NB4 (cell line): Measurements from ENCODE around the gene LETMD1.
"Not testable (repeated sequence)": the region's sequence is repeated elsewhere in the genome, so short reads cannot be mapped to it uniquely, and the experiment has no call there.

Experiments
- DNase-seq: peaks from one replicate; pipeline ENCODE4 v3.0.0; 2010; ENCODE audit warnings: low read depth
- H3K4me3 ChIP-seq: one replicate; pipeline ENCODE4 v1.5.1; 2011; ENCODE audit warnings: mild to moderate bottlenecking, low read depth, low read length, moderate library complexity
- MYC ChIP-seq: IDR thresholded peaks from 2 replicates; pipeline ENCODE4 v1.6.1; 2011; ENCODE audit warnings: low read depth, low read length
- POLR2A ChIP-seq: IDR thresholded peaks from 2 replicates; pipeline ENCODE4 v1.6.1; 2011; ENCODE audit warnings: mild to moderate bottlenecking; ENCODE audit not compliant: insufficient read length; ENCODE audit errors: extremely low read depth
- TF ChIP-seq, protein P1 (sequence below): IDR thresholded peaks from one replicate; pipeline ENCODE4 v1.5.1; 2012; ENCODE audit warnings: low read depth, low read length
- TF ChIP-seq, protein P2 (sequence below): IDR thresholded peaks from 2 replicates; pipeline ENCODE4 v1.6.1; 2011; ENCODE audit warnings: low read depth, low read length

The LETMD1 gene

DNA sequence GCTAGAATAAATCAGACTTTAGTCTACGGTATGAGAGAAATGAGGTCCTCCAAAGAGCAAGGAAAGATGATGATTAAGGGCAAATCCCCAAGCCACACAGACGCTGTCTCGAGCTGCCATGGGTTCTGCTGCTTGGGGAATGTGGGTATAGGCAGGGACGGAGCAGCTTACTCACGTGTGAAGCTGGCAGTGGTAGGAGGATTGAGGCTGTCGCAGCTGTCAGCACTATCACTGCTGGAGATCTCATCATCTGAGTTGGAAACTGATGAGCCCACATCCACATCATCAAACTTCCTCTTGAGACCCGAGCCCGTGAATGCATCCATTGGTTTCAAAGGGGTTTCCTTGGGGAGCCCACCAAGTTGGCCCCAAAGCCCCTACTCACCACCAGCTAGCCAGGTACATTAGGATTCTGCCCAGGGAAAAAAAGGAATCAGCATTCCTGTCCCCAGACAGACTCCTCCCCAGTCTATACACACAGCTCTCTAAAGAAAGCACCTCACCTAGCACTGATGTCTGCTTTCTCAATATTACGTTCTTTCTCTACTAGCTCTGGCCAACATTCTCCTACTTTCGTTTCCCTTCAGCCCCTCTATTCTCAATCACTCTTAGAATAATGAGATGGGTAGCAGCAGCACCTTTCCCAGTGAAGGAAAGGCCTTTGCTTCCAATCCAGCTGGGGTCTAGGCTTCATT, 28.3 kb downstream of the LETMD1 start:
- no peak for DNase-seq
- H3K4me3 ChIP-seq, result no peak overlapping the region
- TF ChIP-seq MYC (no peak), POLR2A (no peak)
- TF ChIP-seq, protein P1, sequence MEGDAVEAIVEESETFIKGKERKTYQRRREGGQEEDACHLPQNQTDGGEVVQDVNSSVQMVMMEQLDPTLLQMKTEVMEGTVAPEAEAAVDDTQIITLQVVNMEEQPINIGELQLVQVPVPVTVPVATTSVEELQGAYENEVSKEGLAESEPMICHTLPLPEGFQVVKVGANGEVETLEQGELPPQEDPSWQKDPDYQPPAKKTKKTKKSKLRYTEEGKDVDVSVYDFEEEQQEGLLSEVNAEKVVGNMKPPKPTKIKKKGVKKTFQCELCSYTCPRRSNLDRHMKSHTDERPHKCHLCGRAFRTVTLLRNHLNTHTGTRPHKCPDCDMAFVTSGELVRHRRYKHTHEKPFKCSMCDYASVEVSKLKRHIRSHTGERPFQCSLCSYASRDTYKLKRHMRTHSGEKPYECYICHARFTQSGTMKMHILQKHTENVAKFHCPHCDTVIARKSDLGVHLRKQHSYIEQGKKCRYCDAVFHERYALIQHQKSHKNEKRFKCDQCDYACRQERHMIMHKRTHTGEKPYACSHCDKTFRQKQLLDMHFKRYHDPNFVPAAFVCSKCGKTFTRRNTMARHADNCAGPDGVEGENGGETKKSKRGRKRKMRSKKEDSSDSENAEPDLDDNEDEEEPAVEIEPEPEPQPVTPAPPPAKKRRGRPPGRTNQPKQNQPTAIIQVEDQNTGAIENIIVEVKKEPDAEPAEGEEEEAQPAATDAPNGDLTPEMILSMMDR, result no peak
- TF ChIP-seq, protein P2, sequence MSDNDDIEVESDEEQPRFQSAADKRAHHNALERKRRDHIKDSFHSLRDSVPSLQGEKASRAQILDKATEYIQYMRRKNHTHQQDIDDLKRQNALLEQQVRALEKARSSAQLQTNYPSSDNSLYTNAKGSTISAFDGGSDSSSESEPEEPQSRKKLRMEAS, result no peak

DNA sequence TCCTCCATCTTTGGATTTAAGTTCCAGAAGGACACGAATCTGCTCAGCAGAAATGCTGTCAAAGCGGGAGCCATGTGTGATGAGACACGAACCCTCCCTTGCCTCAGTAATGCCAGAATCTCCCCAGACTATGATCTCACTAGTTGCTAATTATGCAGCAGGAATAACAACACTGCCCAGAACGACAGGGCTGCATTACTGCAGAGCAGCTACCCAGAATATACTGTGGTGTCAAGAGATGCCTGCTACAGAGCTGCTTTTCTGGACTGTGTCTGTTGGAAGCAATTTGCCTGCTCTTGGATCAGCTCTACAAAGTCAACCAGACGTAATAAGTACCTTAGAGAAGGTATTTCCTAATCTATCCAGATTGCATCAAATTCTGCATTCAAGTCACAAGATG, 29.8 kb downstream of the LETMD1 start:
- TF ChIP-seq MYC (no peak), POLR2A (no peak)
- TF ChIP-seq, protein P2, result no peak
- TF ChIP-seq, protein P1, result no peak
- H3K4me3 ChIP-seq, result no peak overlapping the region
- no peak for DNase-seq

DNA sequence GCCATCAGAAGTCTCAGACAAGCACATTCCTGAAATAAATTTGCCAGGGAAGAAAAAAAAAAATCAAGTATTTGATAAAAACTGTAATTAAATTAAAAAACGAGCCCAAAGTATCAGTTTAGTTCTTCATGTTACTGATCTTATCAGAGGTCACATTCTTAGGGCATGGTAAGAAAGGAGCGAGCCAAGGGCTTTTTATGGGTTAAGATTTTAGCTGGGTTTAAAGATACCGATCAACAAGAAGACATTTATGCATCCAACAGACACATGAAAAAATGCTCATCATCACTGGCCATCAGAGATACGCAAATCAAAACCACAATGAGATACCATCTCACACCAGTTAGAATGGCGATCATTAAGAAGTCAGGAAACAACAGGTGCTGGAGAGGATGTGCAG, 30.2 kb downstream of the LETMD1 start:
- not testable (repeated sequence) for DNase-seq, H3K4me3 ChIP-seq

DNA sequence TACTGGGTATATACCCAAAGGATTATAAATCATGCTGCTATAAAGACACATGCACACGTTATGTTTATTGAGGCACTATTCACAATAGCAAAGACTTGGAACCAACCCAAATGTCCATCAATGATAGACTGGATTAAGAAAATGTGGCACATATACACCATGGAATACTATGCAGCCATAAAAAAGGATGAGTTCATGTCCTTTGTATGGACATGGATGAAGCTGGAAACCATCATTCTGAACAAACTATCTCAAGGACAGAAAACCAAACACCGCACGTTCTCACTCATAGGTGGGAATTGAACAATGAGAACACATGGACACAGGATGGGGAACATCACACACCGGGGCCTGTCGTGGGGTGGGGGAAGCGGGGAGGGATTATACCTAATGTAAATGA, 30.7 kb downstream of the LETMD1 start:
- not testable (repeated sequence) for H3K4me3 ChIP-seq, DNase-seq

DNA sequence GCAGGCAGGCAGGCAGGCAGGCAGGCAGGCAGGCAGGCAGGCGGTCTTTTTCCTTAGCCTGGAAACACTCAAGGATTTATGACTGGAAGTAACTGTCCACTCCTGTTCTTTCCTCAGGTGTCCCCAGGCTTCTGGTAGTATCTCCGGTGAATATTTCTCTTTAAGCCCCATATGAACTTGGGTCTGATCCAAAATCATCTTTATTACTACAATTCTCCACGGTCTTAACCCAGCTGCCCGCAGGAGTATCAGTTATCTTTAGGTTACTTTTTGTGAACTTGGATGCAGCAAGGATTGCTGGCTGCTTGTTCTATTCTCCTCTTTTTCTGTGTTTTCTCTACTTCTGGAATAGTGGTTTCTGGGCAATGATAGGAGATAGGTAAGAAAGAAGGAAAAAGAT, 32.0 kb downstream of the LETMD1 start:
- TF ChIP-seq, protein P1, result no peak
- TF ChIP-seq POLR2A (no peak), MYC (no peak)
- TF ChIP-seq, protein P2, result no peak
- DNase-seq, result no peak
- no peak overlapping the region for H3K4me3 ChIP-seq

DNA sequence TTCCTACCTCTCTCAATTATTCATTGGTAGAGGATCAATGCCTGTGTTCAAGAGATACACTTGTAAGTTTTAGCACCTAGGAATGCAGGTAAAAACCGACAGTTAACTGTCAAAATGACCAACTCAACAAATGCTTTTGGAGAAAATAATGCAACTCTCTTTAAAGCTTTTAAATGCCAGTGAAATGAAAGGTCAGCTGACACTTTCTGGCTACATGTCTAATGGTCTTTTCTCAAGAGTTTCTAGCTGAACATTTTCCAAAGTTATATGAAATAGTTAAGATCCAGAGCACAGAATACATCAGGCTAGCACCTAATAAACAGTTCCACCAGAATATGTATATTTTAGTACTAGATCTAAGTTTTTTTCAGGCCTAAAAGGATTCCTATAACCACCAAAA, 33.3 kb downstream of the LETMD1 start:
- TF ChIP-seq MYC, result no peak
- TF ChIP-seq, protein P2, result no peak
- TF ChIP-seq, protein P1, result no peak
- no peak for TF ChIP-seq POLR2A
- no peak overlapping the region for H3K4me3 ChIP-seq
- DNase-seq, result no peak

DNA sequence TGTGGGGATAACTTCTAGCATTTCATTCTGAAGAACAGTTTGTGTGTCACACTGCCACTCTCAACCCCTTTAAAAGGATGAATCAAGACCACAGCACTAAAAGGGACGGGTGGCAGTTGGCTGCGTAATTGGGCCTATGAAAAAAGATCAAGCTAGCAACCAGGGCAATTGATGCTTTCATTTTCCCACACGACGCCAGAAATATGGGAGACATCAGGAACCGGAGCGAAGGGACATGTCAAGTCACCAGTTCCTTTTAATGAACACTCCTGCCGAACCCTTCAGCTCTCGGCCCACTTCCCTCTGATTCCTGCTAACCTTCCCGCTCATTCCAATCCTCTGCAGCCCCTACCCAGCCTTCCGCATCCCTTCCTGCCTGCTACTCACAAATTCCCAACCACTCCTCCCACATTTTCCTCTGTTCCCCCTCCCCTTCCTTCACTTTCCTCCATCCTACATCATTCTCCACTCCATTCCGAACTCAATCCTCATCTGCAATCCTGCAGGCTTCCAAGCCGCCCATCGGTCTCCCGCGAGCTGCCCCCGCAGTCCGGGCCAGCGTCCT, 34.5 kb downstream of the LETMD1 start:
- DNase-seq, result peak; percentile 38
- H3K4me3 ChIP-seq, result peak overlapping the region; percentile 81
- TF ChIP-seq, protein P1, result no peak
- TF ChIP-seq, protein P2, result no peak
- TF ChIP-seq MYC, result no peak
- TF ChIP-seq POLR2A, result no peak
